ENCODE data around the gene PAQR6. TPM values are rescaled to one million over a fixed set of nuclear protein-coding genes. Genes with fewer than 3 reads are reported as not detected.
A peak's percentile ranks its signal among the peaks of the same experiment; 100 is the strongest.

The PAQR6 gene, protein sequence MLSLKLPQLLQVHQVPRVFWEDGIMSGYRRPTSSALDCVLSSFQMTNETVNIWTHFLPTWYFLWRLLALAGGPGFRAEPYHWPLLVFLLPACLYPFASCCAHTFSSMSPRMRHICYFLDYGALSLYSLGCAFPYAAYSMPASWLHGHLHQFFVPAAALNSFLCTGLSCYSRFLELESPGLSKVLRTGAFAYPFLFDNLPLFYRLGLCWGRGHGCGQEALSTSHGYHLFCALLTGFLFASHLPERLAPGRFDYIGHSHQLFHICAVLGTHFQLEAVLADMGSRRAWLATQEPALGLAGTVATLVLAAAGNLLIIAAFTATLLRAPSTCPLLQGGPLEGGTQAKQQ
- total RNA-seq: 1 to 10 TPM; 1.1 to 2.9 TPM

DNA sequence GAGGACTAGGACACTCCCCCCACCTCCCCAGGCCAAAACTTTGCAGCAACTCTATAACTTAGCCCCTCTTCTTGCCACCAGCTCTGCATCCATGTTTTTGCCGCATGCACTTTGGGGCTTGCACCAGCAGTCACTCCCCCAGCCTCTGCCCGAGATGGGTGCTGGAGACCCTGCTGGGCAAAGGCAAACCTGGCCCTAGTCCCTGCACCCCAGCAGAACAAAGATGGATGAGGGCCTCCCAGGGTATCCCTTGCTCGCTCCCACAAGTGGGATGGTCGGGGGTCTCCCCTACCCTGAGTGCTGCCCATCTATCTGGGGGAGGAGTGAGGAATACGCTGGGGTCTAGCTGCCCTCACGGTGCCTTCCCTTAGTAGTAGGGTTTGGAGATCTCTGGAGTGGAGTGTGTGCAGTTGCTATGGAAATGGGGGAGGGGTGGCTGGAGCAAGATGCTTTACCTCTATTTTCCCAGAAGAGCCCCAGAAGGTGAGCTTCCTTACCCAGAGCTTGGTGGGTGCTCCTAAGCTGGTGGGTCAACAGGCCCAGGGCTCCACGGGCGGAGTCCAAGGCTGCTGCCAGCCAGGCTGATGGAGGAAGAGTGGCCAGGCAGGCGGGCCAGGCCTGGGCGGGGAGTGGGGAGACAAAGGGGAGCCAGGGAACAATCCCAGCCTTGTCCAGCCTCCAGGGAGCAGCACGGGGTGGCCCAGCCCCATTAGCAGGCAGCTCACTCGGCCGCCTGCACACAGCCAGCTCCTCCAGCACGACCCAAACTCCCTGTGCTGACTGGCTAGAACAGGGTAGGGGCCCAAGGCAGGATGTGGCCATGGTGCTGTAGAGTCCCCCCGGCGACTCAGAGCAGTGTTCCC, at the start of gene PAQR6:
TSS of gene PAQR6 (minus strand) at position 597 of the 863 bp plus-strand sequence. CDS start 1,325 bp downstream, outside the sequence.
- TF ChIP-seq, protein P1, sequence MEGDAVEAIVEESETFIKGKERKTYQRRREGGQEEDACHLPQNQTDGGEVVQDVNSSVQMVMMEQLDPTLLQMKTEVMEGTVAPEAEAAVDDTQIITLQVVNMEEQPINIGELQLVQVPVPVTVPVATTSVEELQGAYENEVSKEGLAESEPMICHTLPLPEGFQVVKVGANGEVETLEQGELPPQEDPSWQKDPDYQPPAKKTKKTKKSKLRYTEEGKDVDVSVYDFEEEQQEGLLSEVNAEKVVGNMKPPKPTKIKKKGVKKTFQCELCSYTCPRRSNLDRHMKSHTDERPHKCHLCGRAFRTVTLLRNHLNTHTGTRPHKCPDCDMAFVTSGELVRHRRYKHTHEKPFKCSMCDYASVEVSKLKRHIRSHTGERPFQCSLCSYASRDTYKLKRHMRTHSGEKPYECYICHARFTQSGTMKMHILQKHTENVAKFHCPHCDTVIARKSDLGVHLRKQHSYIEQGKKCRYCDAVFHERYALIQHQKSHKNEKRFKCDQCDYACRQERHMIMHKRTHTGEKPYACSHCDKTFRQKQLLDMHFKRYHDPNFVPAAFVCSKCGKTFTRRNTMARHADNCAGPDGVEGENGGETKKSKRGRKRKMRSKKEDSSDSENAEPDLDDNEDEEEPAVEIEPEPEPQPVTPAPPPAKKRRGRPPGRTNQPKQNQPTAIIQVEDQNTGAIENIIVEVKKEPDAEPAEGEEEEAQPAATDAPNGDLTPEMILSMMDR (IDR thresholded peaks at IDR 0.05): no peak
- DNase-seq: no peak
- H3K4me1 ChIP-seq: peaks cover 9% of the 10 kb centered on the region
- peaks cover 13% of the 10 kb centered on the region for H3K27me3 ChIP-seq
- intact Hi-C loops (cut with DNase I): no loop called here
- no peak within 1 kb of the TSS for H3K4me3 ChIP-seq
- no peaks in the 10 kb centered on the region for H3K9me3 ChIP-seq
- H3K9ac ChIP-seq (ENCODE audit: low read depth in 2 of 2, low read length in 2 of 2): no peak within 1 kb of the TSS
- H3K27ac ChIP-seq: no peak within 1 kb of the TSS
- peaks cover 16% of the 10 kb centered on the region for H3K36me3 ChIP-seq

DNA sequence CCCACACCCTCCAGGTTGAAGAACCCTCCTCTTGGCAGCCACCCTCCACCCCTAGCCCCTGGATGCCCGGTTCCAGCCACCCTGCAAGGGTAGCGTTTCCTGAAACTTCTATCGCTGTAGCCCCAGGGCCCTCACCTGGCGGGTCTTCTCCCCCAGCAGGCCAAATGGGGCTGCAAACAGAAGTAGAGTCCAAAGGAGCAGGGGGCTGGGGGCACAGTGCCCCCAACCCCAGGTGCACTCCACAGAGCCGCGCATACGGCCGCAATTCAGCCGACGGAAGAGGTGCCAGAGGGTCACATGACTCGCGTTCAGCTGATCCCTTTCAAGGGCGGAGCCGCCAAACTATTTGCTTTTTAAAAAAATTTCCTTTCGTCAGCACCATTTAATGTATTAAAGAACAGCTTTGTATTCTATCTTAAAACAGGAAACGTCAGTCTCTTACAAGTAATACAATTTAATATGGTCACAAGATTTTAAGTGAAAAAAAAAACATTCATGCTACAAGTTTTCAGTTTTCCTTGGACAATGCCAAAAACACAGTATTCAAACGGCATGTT, 47.6 kb upstream of the PAQR6 start, which contains the start of gene GLMP:
TSS of gene GLMP (minus strand) at position 289 of the 557 bp plus-strand sequence. CDS start at position 255, 34 bp downstream.
- TF ChIP-seq, protein P1 (IDR thresholded peaks at IDR 0.05): no peak
- Histone ChIP-seq H3K9ac (ENCODE audit: low read depth in 2 of 2, low read length in 2 of 2) (peak within 1 kb of the TSS; percentile 75 to 89), H3K27ac (no peak within 1 kb of the TSS), H3K27me3 (no peaks in the 10 kb centered on the region), H3K4me1 (peaks cover 9% of the 10 kb centered on the region), H3K36me3 (no peaks in the 10 kb centered on the region), H3K9me3 (no peaks in the 10 kb centered on the region), H3K4me3 (peak within 1 kb of the TSS; percentile 67)
- DNase-seq: peak; percentile 80
- intact Hi-C loops (cut with DNase I): no loop called here

DNA sequence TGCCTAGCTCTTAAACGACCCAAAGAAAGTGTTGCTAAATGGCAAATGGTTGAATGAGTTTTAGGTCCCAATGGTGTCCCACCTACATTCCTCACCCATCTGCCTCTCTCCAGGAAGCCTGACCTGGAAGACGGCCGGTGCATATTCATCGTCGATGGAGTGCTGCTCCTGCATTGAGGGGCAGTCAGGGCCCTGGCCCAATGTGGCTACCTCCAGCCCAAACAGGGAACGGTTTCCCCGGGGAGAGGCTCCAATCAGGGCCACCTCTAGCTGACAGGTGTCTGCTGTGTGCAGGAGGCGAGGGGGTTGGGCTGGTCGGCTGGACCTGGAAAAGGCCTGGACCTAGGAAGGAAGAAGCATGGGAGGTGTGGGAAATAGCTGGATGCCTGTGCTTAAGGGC, 46.0 kb upstream of the PAQR6 start:
- no peak for DNase-seq
- intact Hi-C loops (cut with DNase I): no loop called here
- TF ChIP-seq, protein P1 (IDR thresholded peaks at IDR 0.05): no peak
- H3K27me3 ChIP-seq: no peaks in the 10 kb centered on the region
- peaks cover 9% of the 10 kb centered on the region for H3K4me1 ChIP-seq
- no peak overlapping the region for H3K9ac ChIP-seq (ENCODE audit: low read depth in 2 of 2, low read length in 2 of 2)
- no peaks in the 10 kb centered on the region for H3K9me3 ChIP-seq
- no peaks in the 10 kb centered on the region for H3K36me3 ChIP-seq
- no peak overlapping the region for H3K4me3 ChIP-seq
- H3K27ac ChIP-seq: no peak overlapping the region

DNA sequence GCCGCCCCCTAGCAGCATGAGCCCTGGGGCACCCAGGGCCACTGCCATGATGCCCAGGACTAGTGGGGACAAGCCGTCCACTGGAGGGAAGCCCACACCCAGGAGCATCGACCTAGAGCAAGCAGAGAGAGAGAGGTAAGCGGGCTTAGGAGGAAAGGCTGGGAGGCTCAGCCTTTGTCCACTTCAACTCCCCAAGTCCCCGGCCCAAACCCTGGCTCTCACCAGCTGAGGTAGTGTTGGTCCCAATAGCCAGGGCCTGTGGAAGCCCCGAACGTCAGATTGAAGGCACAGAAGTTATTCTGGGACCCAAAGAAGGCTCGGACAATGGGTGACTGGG, 45.2 kb upstream of the PAQR6 start:
- no peaks in the 10 kb centered on the region for H3K9me3 ChIP-seq
- no peak for DNase-seq
- H3K9ac ChIP-seq (ENCODE audit: low read depth in 2 of 2, low read length in 2 of 2): no peak overlapping the region
- intact Hi-C loops (cut with DNase I): no loop called here
- H3K4me1 ChIP-seq: peaks cover 9% of the 10 kb centered on the region
- no peaks in the 10 kb centered on the region for H3K27me3 ChIP-seq
- H3K4me3 ChIP-seq: no peak overlapping the region
- H3K27ac ChIP-seq: no peak overlapping the region
- no peaks in the 10 kb centered on the region for H3K36me3 ChIP-seq
- TF ChIP-seq, protein P1 (IDR thresholded peaks at IDR 0.05): no peak

DNA sequence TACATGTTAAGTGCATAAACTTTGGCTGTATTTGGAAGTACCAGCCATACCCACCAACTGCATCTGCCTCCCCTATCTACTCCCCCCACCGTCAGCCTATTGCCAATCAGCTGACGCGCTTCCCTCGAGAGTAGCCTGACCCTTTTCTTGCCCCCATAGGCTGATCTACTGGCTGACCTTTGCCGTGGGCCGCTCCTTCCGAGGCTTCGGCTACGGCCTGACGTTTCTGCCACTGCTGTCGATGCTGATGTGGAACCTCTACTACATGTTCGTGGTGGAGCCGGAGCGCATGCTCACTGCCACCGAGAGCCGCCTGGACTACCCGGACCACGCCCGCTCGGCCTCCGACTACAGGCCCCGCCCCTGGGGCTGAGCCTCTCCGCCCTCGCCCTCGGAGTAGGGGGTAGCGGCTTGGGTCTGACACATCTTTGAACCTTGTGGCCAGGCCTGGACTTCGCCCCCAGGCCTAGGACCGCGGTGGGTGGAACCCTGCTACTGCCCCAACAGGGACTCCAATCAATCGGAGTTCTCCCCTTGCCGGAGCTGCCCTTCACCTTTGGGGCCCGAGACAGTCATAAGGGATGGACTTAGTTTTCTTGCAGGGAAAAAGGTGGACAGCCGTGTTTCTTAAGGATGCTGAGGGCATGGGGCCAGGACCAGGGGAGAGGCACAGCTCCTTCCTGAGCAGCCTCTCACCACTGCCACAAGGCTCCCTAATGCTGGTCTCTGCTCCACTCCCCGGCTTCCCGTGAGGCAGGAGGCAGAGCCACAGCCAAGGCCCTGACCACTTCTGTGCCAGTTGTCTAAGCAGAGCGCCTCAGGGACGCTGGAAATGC, 43.6 kb upstream of the PAQR6 start:
- peak; percentile 94 for DNase-seq
- Histone ChIP-seq H3K27me3 (no peaks in the 10 kb centered on the region), H3K36me3 (no peaks in the 10 kb centered on the region), H3K9ac (ENCODE audit: low read depth in 2 of 2, low read length in 2 of 2) (peak overlapping the region; percentile 54 to 72), H3K27ac (peak overlapping the region; percentile 64), H3K4me3 (peak overlapping the region; percentile 23), H3K9me3 (no peaks in the 10 kb centered on the region), H3K4me1 (peaks cover 9% of the 10 kb centered on the region)
- intact Hi-C loops (cut with DNase I): no loop called here
- TF ChIP-seq, protein P1 (IDR thresholded peaks at IDR 0.05): no peak

Data from colonic mucosa (tissue), 4 donors.